Measurements from ENCODE around the gene RPS6KA1. TPM values are rescaled to one million over a fixed set of nuclear protein-coding genes. Genes with fewer than 3 reads are reported as not detected.
A peak's percentile ranks its signal among the peaks of the same experiment; 100 is the strongest.

Gene RPS6KA1
- total and polyA plus RNA-seq, 2 of the 13 experiments (the other 11 are each of a cell fraction or from before 2014, with no cell fraction given): 19.6 to 24.2 TPM

DNA sequence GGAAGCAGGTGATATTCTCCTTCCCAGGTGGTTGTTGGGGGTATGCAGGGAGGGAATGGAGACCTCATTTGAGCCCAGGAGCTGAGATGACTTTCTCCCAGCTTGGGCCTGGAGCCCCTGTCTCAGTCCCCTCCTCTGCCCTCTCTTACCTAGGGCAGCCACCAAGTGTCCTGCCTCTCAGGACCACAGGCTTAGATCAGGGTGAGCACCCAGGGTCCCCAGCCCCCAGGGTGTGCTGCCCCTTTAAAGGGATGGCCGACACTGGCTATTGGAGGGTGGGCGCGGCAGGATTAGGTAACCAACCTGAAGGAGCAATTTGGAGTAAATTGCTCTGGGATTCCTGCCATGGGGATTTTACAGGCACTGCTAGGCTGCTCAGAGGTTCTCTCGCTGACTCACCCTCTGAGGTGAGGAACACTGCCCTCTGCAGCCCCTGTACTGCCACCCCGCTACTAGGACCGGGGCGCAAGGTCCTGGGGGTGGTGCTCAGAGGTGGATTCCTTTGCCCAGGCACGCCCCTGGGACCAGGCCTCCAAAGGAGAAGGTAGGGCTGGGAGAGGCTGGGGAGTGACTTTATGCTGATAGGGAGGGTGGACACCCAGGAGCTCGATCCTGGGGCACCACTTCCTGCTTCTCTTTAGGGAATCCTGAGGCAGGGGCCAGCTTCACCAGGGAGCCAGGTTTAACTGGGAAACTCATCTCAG is 1.5 kb downstream of the RPS6KA1 start (continued):
- TF ChIP-seq, protein P1, sequence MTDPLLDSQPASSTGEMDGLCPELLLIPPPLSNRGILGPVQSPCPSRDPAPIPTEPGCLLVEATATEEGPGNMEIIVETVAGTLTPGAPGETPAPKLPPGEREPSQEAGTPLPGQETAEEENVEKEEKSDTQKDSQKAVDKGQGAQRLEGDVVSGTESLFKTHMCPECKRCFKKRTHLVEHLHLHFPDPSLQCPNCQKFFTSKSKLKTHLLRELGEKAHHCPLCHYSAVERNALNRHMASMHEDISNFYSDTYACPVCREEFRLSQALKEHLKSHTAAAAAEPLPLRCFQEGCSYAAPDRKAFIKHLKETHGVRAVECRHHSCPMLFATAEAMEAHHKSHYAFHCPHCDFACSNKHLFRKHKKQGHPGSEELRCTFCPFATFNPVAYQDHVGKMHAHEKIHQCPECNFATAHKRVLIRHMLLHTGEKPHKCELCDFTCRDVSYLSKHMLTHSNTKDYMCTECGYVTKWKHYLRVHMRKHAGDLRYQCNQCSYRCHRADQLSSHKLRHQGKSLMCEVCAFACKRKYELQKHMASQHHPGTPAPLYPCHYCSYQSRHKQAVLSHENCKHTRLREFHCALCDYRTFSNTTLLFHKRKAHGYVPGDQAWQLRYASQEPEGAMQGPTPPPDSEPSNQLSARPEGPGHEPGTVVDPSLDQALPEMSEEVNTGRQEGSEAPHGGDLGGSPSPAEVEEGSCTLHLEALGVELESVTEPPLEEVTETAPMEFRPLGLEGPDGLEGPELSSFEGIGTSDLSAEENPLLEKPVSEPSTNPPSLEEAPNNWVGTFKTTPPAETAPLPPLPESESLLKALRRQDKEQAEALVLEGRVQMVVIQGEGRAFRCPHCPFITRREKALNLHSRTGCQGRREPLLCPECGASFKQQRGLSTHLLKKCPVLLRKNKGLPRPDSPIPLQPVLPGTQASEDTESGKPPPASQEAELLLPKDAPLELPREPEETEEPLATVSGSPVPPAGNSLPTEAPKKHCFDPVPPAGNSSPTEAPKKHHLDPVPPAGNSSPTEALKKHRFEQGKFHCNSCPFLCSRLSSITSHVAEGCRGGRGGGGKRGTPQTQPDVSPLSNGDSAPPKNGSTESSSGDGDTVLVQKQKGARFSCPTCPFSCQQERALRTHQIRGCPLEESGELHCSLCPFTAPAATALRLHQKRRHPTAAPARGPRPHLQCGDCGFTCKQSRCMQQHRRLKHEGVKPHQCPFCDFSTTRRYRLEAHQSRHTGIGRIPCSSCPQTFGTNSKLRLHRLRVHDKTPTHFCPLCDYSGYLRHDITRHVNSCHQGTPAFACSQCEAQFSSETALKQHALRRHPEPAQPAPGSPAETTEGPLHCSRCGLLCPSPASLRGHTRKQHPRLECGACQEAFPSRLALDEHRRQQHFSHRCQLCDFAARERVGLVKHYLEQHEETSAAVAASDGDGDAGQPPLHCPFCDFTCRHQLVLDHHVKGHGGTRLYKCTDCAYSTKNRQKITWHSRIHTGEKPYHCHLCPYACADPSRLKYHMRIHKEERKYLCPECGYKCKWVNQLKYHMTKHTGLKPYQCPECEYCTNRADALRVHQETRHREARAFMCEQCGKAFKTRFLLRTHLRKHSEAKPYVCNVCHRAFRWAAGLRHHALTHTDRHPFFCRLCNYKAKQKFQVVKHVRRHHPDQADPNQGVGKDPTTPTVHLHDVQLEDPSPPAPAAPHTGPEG (CRISPR knock-in tag; IDR thresholded peaks at IDR 0.05): no peak
- TF ChIP-seq ZFY (CRISPR knock-in tag; IDR thresholded peaks at IDR 0.05) (0 out of 2 replicates have a peak, but pooled peaks have one; percentile 12), HOXA5 (CRISPR knock-in tag; IDR thresholded peaks at IDR 0.05) (no peak), HNF4A (CRISPR knock-in tag; IDR thresholded peaks at IDR 0.05) (peak; percentile 68), SNAI1 (CRISPR knock-in tag; IDR thresholded peaks at IDR 0.05; ENCODE audit: borderline replicate concordance) (no peak), BRCA1 (CRISPR knock-in tag; IDR thresholded peaks at IDR 0.05) (no peak), YEATS4 (CRISPR knock-in tag; IDR thresholded peaks at IDR 0.05; ENCODE audit: borderline replicate concordance) (no peak), ZNF160 (CRISPR knock-in tag; IDR thresholded peaks at IDR 0.05) (no peak), PCBP2 (optimal IDR thresholded peaks at IDR 0.05; ENCODE audit: low read depth, low read length, poor library complexity, severe bottlenecking) (no peak)
- TF ChIP-seq, protein P2, sequence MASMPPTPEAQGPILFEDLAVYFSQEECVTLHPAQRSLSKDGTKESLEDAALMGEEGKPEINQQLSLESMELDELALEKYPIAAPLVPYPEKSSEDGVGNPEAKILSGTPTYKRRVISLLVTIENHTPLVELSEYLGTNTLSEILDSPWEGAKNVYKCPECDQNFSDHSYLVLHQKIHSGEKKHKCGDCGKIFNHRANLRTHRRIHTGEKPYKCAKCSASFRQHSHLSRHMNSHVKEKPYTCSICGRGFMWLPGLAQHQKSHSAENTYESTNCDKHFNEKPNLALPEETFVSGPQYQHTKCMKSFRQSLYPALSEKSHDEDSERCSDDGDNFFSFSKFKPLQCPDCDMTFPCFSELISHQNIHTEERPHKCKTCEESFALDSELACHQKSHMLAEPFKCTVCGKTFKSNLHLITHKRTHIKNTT (CRISPR knock-in tag; IDR thresholded peaks at IDR 0.05): no peak
- TF ChIP-seq, protein P3, sequence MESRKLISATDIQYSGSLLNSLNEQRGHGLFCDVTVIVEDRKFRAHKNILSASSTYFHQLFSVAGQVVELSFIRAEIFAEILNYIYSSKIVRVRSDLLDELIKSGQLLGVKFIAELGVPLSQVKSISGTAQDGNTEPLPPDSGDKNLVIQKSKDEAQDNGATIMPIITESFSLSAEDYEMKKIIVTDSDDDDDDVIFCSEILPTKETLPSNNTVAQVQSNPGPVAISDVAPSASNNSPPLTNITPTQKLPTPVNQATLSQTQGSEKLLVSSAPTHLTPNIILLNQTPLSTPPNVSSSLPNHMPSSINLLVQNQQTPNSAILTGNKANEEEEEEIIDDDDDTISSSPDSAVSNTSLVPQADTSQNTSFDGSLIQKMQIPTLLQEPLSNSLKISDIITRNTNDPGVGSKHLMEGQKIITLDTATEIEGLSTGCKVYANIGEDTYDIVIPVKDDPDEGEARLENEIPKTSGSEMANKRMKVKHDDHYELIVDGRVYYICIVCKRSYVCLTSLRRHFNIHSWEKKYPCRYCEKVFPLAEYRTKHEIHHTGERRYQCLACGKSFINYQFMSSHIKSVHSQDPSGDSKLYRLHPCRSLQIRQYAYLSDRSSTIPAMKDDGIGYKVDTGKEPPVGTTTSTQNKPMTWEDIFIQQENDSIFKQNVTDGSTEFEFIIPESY (CRISPR knock-in tag; IDR thresholded peaks at IDR 0.05): no peak
- TF ChIP-seq, protein P4, sequence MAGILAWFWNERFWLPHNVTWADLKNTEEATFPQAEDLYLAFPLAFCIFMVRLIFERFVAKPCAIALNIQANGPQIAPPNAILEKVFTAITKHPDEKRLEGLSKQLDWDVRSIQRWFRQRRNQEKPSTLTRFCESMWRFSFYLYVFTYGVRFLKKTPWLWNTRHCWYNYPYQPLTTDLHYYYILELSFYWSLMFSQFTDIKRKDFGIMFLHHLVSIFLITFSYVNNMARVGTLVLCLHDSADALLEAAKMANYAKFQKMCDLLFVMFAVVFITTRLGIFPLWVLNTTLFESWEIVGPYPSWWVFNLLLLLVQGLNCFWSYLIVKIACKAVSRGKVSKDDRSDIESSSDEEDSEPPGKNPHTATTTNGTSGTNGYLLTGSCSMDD (CRISPR knock-in tag; IDR thresholded peaks at IDR 0.05): no peak
- TF ChIP-seq, protein P5, sequence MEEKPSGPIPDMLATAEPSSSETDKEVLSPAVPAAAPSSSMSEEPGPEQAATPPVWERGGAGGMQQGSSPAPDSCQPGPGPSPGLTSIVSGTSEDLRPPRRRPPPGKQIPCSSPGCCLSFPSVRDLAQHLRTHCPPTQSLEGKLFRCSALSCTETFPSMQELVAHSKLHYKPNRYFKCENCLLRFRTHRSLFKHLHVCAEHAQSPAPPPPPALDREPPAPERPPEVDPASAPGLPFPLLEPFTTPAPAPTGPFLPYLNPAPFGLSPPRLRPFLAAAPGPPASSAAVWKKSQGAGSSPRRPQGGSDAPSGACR (CRISPR knock-in tag; IDR thresholded peaks at IDR 0.05): no peak
- TF ChIP-seq, protein P6, sequence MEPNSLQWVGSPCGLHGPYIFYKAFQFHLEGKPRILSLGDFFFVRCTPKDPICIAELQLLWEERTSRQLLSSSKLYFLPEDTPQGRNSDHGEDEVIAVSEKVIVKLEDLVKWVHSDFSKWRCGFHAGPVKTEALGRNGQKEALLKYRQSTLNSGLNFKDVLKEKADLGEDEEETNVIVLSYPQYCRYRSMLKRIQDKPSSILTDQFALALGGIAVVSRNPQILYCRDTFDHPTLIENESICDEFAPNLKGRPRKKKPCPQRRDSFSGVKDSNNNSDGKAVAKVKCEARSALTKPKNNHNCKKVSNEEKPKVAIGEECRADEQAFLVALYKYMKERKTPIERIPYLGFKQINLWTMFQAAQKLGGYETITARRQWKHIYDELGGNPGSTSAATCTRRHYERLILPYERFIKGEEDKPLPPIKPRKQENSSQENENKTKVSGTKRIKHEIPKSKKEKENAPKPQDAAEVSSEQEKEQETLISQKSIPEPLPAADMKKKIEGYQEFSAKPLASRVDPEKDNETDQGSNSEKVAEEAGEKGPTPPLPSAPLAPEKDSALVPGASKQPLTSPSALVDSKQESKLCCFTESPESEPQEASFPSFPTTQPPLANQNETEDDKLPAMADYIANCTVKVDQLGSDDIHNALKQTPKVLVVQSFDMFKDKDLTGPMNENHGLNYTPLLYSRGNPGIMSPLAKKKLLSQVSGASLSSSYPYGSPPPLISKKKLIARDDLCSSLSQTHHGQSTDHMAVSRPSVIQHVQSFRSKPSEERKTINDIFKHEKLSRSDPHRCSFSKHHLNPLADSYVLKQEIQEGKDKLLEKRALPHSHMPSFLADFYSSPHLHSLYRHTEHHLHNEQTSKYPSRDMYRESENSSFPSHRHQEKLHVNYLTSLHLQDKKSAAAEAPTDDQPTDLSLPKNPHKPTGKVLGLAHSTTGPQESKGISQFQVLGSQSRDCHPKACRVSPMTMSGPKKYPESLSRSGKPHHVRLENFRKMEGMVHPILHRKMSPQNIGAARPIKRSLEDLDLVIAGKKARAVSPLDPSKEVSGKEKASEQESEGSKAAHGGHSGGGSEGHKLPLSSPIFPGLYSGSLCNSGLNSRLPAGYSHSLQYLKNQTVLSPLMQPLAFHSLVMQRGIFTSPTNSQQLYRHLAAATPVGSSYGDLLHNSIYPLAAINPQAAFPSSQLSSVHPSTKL (CRISPR knock-in tag; IDR thresholded peaks at IDR 0.05): 0 out of 2 replicates have a peak, but pooled peaks have one; percentile 26
